COLO668 (cell line): ENCODE measurements around the gene E2F2.
A peak's percentile ranks its signal among the peaks of the same experiment; 100 is the strongest.
"Not testable (repeated sequence)": the region's sequence is repeated elsewhere in the genome, so short reads cannot be mapped to it uniquely, and the experiment has no call there.

Source experiments
- DNase-seq: peaks from one replicate; lab custom pipeline; 2025; ENCODE audit not compliant: unreplicated experiment; lab: John Stamatoyannopoulos, UW

The E2F2 gene

DNA sequence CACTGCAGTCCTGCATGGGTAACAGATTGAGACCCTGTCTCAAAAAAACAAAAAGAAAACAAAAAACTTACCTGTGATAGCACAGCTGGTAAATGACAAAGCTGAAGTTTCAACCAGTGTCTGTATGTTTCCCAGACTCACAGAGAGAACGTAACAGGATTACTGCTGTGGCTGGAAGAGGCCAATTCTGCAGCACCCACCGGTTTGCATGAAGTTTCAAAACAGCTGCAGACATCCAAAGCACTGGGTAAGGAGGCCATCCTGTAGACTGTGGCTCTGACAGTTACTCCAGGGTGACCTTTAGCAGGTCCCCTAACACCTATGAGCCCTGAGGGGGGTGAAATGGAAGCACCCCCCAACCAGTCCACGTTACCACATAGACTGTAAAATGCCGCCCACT lies 20.8 kb upstream of the E2F2 start:
- DNase-seq = no peak

DNA sequence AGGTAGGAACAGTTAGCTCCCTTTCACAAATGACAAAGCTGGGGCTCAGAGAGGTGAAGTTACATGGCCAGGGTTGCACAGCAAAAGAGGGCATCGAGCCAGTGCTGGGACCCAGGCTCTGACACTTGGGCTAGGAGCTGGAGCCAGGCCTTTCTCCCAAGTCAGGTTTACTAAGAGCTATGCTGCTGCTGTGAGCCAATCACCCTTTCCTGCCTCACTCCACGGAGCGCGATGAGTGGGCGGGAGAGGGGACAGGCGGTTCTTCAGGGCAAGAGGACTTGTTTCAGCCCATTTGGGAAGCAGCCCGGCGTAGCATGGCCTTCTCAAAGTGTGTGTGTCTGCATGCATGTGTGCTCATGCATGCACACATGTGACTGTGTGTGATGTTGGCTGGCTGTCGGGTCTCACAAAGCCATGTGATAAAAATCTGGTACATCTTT lies 17.7 kb upstream of the E2F2 start:
- no peak for DNase-seq

DNA sequence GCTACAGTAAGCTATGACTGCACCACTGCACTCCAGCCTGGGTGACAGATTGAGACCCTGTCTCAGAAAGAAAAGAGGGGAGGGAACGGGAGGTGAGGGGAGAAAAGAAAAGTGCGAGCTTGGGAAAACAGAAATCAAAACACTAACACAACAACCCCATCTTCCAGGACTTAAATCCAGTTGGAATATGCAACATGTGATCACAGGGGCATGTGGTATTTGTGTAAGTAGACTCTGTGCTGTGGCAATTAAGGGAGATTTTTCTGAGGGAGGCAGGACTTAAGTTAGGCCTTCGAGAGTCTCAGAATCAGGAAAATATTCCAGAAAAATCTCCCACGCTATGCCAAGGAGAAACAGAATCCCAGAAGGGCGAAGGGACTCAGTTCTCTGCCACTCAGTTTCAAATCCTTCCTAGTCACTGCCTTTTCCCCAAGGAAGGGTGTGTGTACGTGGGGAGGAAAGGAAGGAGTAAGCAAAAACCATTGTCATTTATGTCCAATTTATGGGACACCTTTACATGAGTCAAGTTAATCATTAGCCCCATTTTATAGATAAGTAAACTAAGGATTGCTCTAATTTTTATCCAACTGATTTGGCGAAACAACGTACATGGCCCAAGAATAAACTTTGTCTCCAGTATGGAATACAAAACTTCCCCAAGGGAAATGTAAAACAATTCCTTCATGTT lies 16.0 kb upstream of the E2F2 start:
- DNase-seq = no peak

DNA sequence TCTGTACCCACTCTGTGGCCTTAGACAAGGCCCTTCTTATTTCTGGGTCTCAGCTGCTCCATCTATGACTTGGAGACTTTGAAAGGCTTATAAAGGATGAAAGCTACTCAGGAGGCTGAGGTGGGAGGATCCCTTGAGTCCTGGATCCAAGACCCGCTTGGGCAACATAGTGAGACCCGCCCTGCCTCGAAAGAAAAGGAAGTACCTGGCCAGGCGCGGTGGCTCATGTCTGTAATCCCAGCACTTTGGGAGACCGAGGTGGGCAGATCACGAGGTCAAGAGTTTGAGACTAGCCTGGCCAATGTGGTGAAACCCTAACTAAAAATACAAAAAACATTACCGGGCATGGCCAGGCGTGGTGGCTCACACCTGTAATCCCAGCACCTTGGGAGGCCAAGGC lies 14.8 kb upstream of the E2F2 start:
- DNase-seq = no peak

DNA sequence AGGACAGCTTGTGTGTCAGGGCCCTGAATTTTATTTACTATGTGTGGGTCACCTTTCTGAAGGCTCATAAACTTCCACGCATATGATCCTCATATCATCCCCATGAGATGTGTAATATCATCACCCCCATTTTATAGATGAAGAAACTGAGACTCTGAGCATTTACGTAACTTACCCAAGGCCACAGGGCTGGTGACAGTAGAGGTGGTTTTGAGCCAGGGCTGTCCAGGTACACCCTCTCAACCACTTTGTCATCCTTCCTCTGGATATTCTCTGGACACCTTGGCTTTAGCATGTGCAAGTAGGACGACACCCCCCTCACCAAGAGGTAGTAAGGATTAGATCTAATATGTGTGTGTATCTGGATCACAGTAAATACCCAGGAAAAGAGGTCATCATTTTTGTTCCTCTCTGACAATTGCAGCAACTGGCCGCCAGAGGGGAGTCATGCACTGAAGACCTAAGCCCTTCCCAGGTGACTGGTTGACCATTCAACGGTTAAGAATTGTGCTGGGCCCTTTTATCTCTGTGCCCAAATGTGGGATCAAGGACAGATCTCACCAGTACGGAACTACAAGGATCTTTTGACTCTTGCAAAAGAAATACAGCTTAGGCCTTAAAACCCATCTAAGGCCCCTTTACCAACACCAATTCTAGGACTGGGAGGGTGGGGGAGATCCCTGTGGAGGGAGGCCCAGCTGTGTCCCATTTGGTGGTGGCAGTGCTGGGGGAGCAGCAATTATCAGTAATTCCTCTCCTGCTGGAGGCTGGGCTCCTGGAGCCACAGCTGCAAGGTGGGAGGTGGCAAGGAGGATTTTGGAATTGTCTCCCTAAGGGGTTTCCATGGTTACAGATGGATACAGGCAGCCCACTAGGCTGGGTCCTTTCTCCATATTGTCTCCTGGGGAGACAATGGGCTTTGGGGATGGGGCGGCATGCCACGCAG lies 13.7 kb upstream of the E2F2 start:
- DNase-seq = peak; percentile 88

DNA sequence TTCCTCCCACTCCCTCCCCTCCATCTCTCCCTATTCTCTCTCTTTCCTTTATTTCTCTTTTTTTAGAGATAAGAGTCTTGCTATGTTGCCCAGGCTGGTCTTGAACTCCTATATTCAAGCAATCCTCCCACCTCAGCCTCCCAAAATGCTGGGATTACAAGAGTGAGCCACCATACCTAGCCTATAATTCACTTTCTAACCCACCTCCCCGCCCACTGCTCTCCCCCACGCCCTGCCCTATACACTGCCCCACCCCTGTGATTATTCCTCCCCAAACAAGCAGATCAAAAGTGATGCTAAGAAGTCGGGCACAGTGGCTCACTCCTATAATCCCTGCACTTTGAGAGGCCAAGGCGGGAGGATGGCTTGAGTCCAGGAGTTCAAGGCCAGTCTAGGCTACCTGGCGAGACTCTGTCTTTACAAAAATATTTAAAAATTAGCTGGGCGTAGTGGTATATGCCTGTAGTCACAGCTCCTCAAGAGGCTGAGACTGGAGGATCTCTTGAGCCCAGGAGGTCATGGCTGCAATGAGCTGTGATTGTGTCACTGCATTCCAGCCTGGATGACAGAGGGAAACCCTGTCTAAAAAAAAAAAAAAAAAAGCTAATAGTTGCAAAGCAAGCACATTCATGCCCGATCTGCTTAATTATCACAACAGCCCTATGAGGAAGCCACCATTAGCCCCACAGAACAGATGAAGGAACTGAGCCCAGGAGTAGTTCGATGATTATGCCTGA lies 12.8 kb upstream of the E2F2 start:
- DNase-seq = no peak

DNA sequence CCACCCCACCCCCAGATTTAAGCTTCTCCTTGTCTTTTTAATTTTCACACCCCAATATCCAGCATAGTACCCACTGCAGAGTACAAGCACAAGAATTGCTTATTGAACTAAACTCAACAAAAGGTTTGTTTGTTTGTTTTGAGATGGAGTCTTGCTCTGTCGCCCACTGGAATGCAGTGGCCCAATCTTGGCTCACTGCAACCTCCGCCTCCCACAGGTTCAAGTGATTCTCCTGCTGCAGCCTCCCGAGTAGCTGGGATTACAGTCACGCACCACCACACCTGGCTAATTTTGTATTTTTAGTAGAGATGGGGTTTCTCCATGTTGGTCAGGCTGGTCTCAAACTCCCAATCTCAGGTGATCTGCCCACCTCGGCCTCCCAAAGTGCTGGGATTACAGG lies 11.9 kb upstream of the E2F2 start:
- DNase-seq = not testable (repeated sequence)

DNA sequence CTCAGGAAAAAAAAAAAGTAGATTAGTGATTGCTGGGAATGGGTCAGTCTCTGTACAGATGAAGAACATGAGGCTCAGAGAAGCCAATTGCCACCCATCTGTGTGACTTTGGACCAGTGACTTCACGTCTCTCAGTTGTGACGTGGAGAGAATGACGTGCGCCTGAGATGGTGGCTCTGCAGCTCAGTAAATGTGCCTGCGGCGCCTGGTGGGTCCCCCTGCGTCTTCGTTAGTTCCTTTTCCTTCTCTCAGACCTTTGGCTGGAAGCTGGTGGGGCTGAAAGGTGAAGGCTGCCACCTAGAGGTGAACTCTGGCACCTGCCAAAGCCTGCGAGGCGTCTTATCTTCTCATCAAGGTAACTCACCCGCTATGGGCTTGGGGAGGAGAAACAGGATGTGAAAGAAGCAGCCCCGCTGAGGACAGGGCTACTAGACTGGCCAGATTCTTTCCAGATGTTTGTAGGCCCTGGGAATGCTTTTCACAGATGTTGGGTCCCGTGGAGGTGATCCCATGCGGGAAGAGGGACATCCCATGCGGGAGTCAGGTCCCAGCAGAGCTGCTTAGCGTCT lies 8.7 kb upstream of the E2F2 start:
- peak; percentile 93 for DNase-seq

DNA sequence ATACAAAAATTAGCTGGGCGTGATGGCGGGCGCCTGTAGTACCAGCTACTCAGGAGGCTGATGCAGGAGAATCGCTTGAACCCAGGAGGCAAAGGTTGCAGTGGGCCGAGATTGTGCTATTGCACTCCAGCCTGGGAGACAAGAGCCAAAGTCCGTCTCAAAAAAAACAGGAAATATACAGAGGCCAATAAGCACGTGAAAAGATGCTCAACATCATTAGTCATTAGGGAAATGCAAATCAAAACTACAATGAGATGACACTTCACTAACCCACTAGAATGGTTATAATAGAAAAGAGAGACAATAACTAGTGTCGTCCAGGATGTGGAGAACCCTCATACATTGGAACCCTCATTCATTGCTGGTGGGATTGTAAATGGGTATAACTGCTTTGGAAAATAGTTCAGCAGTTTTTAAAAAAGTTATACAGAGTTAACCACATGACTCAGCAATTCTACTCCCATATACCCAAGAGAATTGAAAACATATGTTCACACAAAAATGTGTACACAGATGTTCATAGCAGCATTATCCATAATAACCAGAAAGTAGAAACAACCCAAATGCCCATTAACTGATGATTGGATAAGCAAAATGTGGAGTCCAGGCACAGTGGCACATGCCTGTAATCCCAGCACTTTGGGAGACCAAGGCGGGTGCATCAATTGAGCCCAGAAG lies 6.4 kb upstream of the E2F2 start:
- DNase-seq = no peak

DNA sequence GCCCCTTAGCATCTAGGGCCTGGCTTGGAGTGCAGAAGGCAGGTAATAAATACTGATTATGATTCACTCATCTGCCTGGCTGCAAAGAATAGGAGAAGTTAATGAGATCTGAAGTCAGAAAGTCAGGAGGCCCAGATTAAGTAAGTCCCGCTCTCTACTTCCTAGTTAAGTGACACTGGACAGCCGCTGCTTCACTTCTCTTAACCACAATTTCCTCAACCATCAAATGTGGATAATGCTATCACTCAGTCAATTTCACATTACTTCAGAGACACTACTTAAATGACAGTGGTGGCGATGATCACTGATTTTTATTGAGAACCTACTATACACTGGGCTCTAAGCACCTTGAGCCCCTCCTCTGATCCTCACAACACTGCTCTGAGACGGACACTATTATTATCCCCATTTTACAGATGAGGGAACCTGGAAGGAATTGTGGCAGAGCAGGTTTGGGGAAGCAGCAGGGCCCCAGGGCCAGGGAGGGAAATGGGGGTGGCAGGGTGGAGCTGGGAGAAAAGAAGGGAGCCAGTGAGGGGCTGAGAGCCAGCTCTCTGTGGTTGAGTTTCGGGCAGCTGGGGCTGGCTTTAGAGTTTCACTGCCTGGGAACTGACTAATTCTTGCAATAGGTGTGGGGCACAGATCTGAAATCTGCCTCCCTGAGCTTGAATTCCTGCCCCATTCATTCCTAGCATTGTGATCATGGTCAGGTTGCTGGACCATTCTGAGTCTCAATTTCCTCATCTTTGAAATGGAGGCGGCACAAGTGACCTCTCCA lies 2.4 kb upstream of the E2F2 start:
- DNase-seq = no peak

DNA sequence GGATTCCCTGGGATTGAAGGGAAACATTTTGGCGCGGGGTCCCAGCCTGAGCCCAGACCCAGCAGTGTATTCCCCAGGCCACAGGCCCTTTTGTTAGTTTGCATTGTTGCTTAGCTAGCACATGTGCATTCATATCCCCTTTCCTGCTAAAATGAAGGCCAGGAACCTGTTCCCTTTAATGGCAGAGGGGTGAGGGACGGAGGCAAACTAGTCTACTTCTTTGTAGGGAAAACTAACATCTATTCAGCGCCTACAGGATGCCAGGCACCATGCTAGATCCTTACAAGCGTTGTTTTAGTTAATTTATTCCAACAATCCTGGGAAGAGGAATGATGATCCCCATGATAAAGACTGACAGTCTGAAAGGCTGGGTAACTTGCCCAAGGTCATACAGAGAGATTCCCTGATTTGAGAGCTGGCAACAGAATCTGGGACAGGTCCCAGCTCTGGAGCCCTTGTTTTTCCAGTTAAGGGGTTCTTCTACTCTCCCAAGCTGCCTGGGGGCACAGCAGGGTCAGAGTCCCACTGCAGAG lies 595 bp upstream of the E2F2 start:
- DNase-seq = no peak

DNA sequence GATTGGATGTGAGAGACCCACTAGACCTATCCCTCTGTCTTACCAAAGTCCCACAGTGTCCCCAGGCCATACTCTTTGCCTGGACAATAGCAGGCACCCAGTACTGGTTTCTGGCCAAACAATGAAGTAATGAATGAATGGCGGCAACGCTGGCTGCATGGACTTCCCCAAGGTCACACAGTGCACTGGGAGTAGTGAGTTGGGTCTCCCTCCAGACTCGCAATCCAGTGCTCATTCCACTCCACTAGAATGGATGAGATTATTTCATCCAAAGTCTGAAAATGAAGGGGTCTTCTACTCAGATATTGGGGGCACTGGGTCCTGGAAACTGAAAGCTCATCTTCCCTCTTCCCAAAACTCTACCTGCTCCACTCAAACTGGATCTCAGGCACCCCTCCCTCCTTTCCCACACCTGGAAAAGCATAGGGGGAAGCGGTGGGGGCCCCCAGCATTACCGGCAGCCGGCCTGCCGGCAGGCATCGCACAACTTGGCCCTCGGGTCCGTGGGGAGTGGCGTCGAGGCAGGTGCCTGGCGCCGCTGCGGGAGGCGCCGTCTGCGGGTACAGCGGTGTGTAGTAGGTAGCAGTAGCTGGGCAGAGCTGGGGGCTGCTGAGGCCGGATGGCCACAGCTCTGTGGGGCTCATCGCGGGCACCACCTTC lies 816 bp downstream of the E2F2 start:
- DNase-seq = peak; percentile 81

DNA sequence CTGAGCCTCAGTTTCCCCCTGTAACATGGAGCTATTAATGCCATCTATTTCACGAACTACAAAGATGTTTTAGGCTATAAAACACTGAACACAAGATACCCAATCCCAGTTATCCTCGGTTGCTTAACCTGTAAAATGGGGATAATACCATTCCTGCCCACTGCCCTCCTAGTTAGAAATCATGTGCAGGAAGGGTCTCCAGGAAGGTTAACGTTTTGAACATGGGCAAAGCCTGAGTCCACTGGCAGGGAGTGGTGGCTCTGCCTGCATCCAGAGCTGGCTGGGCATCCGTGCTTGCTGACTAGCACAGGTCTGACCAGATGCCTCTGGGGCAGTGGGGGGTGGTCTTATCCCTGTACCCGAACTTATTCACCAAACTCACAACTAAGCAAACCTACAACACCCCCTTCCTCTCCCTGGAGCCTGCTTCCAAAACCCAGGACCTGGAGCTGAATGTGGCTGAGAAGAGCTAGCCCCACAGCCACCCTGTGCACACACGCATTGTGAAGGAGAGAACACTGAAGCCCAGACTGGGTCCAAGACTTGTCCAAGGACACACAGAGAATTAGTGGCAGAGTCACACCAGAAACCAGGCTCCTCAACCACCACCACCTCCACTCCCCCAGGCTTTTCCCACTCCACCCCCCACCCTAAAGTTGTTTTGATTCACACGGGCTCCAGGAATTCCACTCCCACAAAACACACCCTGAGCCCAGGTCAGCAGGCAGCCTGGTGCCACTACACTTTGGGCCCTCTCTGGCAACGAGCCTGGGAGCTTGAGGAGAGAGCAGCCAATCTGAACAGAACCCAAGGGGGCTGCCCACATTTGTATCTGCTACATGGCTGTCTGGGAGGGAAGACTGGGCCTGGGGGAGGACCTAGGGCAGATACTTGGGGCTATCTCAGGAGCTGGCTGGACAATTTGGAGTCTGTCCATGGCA lies 1.6 kb downstream of the E2F2 start:
- DNase-seq = peak; percentile 51

DNA sequence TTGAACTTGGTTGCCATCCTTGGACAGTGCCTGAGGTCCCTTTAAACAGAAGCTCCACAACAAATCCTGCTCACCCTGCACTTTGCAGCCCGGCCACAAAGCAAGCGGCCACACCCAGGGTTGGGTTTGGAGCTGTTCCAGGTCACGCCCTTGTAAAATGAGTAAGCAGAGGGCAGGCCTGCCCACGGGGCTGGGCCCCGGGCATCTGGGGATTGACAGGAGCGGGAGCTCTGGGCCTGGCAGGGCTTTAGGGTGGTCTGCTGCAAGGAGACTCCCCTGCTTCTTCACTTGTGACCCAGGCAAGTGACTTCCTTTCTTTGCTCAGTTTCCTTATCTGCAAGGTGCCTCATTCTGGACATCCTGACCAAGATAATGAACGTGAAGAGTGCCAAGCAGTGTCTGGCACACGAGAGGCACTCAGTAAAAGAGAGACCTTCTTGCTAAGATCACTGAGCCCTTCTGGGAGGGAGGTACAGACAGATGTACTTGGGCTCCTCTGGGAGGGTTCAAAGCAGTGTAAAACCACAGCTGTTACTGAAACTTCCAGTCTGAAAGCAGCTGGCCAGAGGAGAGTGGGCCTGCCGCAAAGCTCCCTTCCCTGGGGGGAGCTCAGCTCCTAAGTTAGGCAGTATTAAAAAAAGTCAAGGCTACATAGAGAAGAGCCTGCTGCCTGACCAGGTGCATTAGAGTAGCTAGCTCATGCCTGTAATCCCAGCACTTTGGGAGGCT lies 2.6 kb downstream of the E2F2 start:
- DNase-seq = peak; percentile 97

DNA sequence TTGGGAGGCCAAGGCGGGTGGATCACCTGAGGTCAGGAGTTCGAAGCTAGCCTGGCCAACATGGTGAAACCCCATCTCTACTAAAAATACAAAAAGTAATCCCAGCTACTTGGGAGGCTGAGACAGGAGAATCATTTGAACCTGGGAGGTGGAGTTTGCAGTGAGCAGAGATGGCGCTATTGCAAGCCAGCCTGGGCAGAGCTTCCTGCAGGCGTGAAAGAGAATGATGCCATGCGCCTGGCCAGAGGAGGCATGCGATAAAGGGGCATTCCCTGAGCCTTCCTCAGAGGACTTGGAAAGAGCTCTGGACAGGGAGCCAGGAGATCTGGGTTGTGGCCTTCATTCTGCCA lies 3.2 kb downstream of the E2F2 start:
- no peak for DNase-seq

DNA sequence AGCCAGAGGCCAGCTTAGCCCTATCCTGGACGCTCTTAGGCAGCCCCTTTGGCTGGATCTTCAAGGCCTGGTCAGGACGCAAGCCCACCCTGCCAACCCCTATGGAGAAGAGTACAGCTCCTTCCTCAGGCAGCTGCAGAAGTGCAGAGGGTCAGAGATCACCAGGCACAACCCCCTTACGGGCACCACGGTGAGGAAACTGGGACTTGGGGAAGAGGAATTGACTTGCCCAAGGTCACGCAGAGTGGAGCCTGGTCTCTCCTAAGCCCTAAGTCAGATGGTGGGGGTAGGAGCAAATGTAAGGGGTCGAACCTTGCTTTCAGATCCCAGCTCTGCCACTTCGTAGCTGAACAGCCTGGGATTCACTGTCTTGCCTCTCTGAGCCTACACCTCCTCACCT lies 3.7 kb downstream of the E2F2 start:
- no peak for DNase-seq

DNA sequence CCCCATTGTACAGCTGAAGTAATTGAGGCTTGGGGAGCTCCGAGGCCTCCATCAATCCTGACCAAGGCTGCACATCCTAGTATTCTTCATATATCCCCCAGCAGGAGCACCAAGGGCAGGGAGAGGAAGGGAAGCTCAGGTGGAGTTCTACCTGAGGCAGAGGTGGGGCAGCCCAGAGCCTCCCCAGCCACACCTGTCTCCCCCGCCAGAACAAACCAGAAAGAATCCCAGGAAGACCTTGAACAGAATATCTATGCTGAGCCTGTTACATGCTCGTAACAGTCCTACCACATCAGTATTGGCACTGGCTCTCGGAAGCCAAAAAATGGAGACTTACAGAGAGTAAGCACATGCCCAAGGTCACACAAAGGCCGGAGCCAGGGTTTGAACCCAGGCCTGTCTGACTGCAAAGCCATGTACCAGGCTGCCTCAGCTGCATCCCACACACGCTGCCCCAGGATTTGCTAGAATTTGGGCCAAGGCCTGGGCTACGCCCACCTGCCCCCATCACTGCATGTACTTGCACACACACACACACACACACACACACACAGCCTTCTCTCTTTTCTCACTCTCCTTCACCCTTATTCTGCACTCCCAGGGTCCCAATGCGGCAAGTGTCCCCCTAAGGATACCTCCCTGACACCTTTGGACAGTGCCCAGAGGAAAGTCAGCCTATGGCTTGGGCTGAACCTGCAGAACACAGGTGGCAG lies 4.5 kb downstream of the E2F2 start:
- DNase-seq = no peak
